SK-N-SH (cell line): ENCODE measurements around the gene CLDN6. TPM values are rescaled to one million over a fixed set of nuclear protein-coding genes. Genes with fewer than 3 reads are reported as not detected.

ENCODE experiments used
- CTCF ChIA-PET: fragments of 300-600, 350-600 bp; formaldehyde crosslinking; extraction: SDS; loops from one replicate; lab custom pipeline; 2021; lab: Yijun Ruan, JAX
- POLR2A ChIA-PET: fragments of 350-600 bp; sonication (Branson Sonifier 250); formaldehyde crosslinking; extraction: SDS; loops from one replicate; lab custom pipeline; 2020; ENCODE audit warnings: antibody characterized with exemption, inconsistent platforms; lab: Yijun Ruan, JAX
- DNase-seq: peaks from one replicate; pipeline ENCODE4 v3.0.0; 2012
- H2AFZ ChIP-seq: fragments of 200-600 bp; sonication (generic); 2 replicates; pipeline ENCODE4 v1.8.1; 2016; ENCODE audit warnings: antibody characterized with exemption, mild to moderate bottlenecking, low read depth
- H3F3A ChIP-seq: fragments of 200-600 bp; sonication (generic); replicated peaks from 2 replicates; pipeline ENCODE3; 2016; ENCODE audit warnings: antibody characterized with exemption, mild to moderate bottlenecking; ENCODE audit not compliant: insufficient read depth
- H3K27ac ChIP-seq, 2 experiments: fragments of 200-500 bp in 1 of 2; fragments of 200-600 bp in 1 of 2; sonication (Bioruptor generic) in 1 of 2; sonication (generic), shearing (Covaris generic) in 1 of 2; 2 replicates each; pipeline versions ENCODE4 v1.5.1 to v1.6.1; 2014 to 2016; ENCODE audit warnings: low read depth in 2 of 2, inconsistent platforms in 1 of 2, low read length in 1 of 2, mild to moderate bottlenecking in 1 of 2, mixed read lengths in 1 of 2
- H3K27me3 ChIP-seq: fragments of 200-600 bp; sonication (generic), shearing (Covaris generic); 2 replicates; pipeline ENCODE4 v1.6.1; 2016; ENCODE audit warnings: mixed run types; ENCODE audit not compliant: insufficient read depth
- H3K36me3 ChIP-seq, 2 experiments: fragments of 200-500 bp in 1 of 2; fragments of 200-600 bp in 1 of 2; sonication (Bioruptor generic) in 1 of 2; sonication (generic) in 1 of 2; replicated peaks in 1 of 2; 2 replicates each; pipeline versions ENCODE3 to v1.5.1; 2014 to 2016; ENCODE audit warnings: low read length in 1 of 2, mild to moderate bottlenecking in 1 of 2; ENCODE audit not compliant: insufficient read depth in 2 of 2, control insufficient read depth in 1 of 2
- H3K4me1 ChIP-seq, 2 experiments: fragments of 200-500 bp in 1 of 2; fragments of 200-600 bp in 1 of 2; sonication (Bioruptor generic) in 1 of 2; sonication (generic), shearing (Covaris generic) in 1 of 2; 2 replicates each; pipeline versions ENCODE4 v1.5.1 to v1.6.1; 2014 to 2016; ENCODE audit warnings: low read depth in 1 of 2, low read length in 1 of 2, mixed run types in 1 of 2; ENCODE audit not compliant: insufficient read depth in 2 of 2, control insufficient read depth in 1 of 2
- H3K4me2 ChIP-seq: fragments of 200-600 bp; sonication (generic), shearing (Covaris generic); 2 replicates; pipeline ENCODE4 v1.6.1; 2017; ENCODE audit warnings: mixed run types
- H3K4me3 ChIP-seq, 2 experiments: fragments of 200-500 bp in 1 of 2; fragments of 200-600 bp in 1 of 2; sonication (Bioruptor generic) in 1 of 2; sonication (generic), shearing (Covaris generic) in 1 of 2; 2 replicates each; pipeline versions ENCODE4 v1.5.1 to v1.8.1; 2014 to 2016; ENCODE audit warnings: low read depth in 2 of 2, inconsistent platforms in 1 of 2, low read length in 1 of 2, mild to moderate bottlenecking in 1 of 2, mixed read lengths in 1 of 2, moderate library complexity in 1 of 2
- H3K79me2 ChIP-seq: fragments of 200-600 bp; sonication (generic); 2 replicates; pipeline ENCODE4 v1.8.1; 2017; ENCODE audit warnings: mild to moderate bottlenecking; ENCODE audit not compliant: insufficient read depth
- H3K9ac ChIP-seq: fragments of 200-600 bp; sonication (generic); 2 replicates; pipeline ENCODE4 v1.6.1; 2017; ENCODE audit warnings: mixed run types
- H3K9me2 ChIP-seq: fragments of 200-600 bp; sonication (generic); 2 replicates; pipeline ENCODE4 v1.6.1; 2017; ENCODE audit warnings: mixed run types
- H3K9me3 ChIP-seq: fragments of 200-600 bp; sonication (generic); 2 replicates; pipeline ENCODE4 v1.6.1; 2017; ENCODE audit warnings: mixed run types, mild to moderate bottlenecking, moderate library complexity
- H4K20me1 ChIP-seq: fragments of 200-600 bp; sonication (generic); 2 replicates; pipeline ENCODE4 v1.6.1; 2017; ENCODE audit warnings: mild to moderate bottlenecking, mixed run types; ENCODE audit not compliant: insufficient read depth
- CHD2 ChIP-seq: fragments of 150-350 bp; IDR thresholded peaks from 2 replicates; pipeline ENCODE4 v1.6.1; 2018; ENCODE audit warnings: low read length; ENCODE audit not compliant: partially characterized antibody
- POLR2AphosphoS5 ChIP-seq: IDR thresholded peaks from 2 replicates; pipeline ENCODE4 v1.6.1; 2012; ENCODE audit warnings: low read depth, low read length
- RAD21 ChIP-seq: IDR thresholded peaks from 2 replicates; pipeline ENCODE4 v1.6.1; 2012; ENCODE audit warnings: mild to moderate bottlenecking, low read length
- SMC3 ChIP-seq: IDR thresholded peaks from 2 replicates; pipeline ENCODE4 v1.6.1; 2012; ENCODE audit warnings: low read depth, low read length, improper control_type of control experiment
- YY1 ChIP-seq: IDR thresholded peaks from 2 replicates; pipeline ENCODE4 v1.4.0; 2012; ENCODE audit warnings: low read depth, mild to moderate bottlenecking
- WGBS: methylation state at CpG from one replicate; pipeline ENCODE4 v1.1.6; 2017; ENCODE audit warnings: low lambda C conversion rate; 5-methylcytosine and 5-hydroxymethylcytosine counted together
- polyA plus RNA-seq, 3 experiments: library from polyadenylated mRNA; depleted of rRNA; stranded (reverse); fragments of >200 nt; gene quantifications; 2 replicates each; pipeline ENCODE4 v1.2.3, GENCODE V29; 2012
- TF ChIP-seq, protein P1 (sequence below): fragments of 200-600 bp; sonication (generic); IDR thresholded peaks from 2 replicates; pipeline ENCODE4 v1.6.1; 2017; ENCODE audit warnings: antibody characterized with exemption, mild to moderate bottlenecking, moderate library complexity

CLDN6 gene
- polyA plus RNA-seq, 1 of the 3 experiments (the other 2 are of a cell fraction): 0.20 TPM

DNA sequence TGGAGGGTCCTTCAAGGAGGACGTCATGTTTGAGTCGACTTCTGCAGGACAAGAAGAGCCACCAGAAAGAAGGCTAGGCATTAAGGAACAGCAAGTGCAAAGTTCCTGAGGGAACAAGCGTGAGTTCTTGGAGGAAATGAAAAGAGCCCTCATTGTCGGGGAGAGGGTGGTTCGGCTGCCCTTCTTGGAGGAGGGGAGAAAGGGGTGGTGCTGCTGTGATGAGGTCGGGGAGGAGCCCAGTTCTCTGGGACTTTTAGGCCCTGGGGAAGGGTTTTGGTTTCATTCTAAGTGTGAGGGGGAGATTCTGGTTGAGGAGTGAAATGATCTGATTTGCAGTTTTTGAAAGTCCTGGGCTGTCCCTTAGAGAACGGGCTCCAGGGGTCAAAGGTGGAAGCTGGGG lies 14.6 kb upstream of the CLDN6 start:
- no peak for DNase-seq
- no peak overlapping the region for H3K4me3 ChIP-seq
- peaks cover 2% of the 10 kb centered on the region in 2 experiments for H3K36me3 ChIP-seq
- no peaks in the 10 kb centered on the region for H3K9me2 ChIP-seq
- H3K9me3 ChIP-seq: no peaks in the 10 kb centered on the region
- peaks cover 58% of the 10 kb centered on the region for H3K27me3 ChIP-seq
- H3K4me1 ChIP-seq: peaks cover 0 to 2% of the 10 kb centered on the region in 2 experiments; a peak in 1 of 4 replicates
- no peak overlapping the region for H3K4me2 ChIP-seq
- no peak overlapping the region for H3K27ac ChIP-seq
- ChIA-PET CTCF (interaction anchor here (0.9 to 9.8 kb wide), 12 partner anchors 10 to 96 kb away, joined by 3 to 141 read pairs (median 12); partner anchors contain the start of genes CLDN6, CLDN9, HCFC1R1 and MMP25), POLR2A (no interaction called here)
- H2AFZ ChIP-seq: no peak overlapping the region
- no peaks in the 10 kb centered on the region for H3K79me2 ChIP-seq
- TF ChIP-seq YY1: no peak
- TF ChIP-seq SMC3: no peak
- no peak for TF ChIP-seq POLR2AphosphoS5
- no peak overlapping the region for H3K9ac ChIP-seq
- whole genome bisulfite sequencing: 17% methylated on average over 7 of the region's 7 CpGs
- peaks cover 12% of the 10 kb centered on the region for H4K20me1 ChIP-seq
- H3F3A ChIP-seq: peaks cover 14% of the 10 kb centered on the region

GRCh38 chr16:3030222-3031212 lies 12.5 kb upstream of the CLDN6 start:
- H3K4me3 ChIP-seq: no peak overlapping the region
- peaks cover 37% of the 10 kb centered on the region for H3K27me3 ChIP-seq
- H2AFZ ChIP-seq: no peak overlapping the region
- H3F3A ChIP-seq: peaks cover 24% of the 10 kb centered on the region
- no peak for DNase-seq
- H3K4me1 ChIP-seq: peaks cover 0 to 2% of the 10 kb centered on the region in 2 experiments; a peak in 1 of 4 replicates
- no peaks in the 10 kb centered on the region for H3K9me3 ChIP-seq
- peaks cover 12% of the 10 kb centered on the region for H4K20me1 ChIP-seq
- POLR2A ChIA-PET: interaction anchor here (1.0 kb wide), 1 partner anchor 11 kb away, joined by 5 read pairs; no protein-coding TSS in a partner anchor
- H3K79me2 ChIP-seq: no peaks in the 10 kb centered on the region
- TF ChIP-seq, protein P1, sequence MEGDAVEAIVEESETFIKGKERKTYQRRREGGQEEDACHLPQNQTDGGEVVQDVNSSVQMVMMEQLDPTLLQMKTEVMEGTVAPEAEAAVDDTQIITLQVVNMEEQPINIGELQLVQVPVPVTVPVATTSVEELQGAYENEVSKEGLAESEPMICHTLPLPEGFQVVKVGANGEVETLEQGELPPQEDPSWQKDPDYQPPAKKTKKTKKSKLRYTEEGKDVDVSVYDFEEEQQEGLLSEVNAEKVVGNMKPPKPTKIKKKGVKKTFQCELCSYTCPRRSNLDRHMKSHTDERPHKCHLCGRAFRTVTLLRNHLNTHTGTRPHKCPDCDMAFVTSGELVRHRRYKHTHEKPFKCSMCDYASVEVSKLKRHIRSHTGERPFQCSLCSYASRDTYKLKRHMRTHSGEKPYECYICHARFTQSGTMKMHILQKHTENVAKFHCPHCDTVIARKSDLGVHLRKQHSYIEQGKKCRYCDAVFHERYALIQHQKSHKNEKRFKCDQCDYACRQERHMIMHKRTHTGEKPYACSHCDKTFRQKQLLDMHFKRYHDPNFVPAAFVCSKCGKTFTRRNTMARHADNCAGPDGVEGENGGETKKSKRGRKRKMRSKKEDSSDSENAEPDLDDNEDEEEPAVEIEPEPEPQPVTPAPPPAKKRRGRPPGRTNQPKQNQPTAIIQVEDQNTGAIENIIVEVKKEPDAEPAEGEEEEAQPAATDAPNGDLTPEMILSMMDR: no peak
- TF ChIP-seq CHD2 (no peak), RAD21 (no peak)
- H3K9ac ChIP-seq: no peak overlapping the region
- H3K9me2 ChIP-seq: no peaks in the 10 kb centered on the region
- CTCF ChIA-PET: interaction anchor here (0.6 to 9.8 kb wide), 36 partner anchors 11 to 278 kb away, joined by 3 to 141 read pairs (median 7); partner anchors contain the start of genes CLDN6, HCFC1R1, IL32 and MMP25
- no peak overlapping the region for H3K27ac ChIP-seq
- peaks cover 5 to 22% of the 10 kb centered on the region in 2 experiments for H3K36me3 ChIP-seq
- no peak overlapping the region for H3K4me2 ChIP-seq
- 64% methylated on average over 21 of the region's 33 CpGs for WGBS
